Kidney epithelial cell (primary cell): ENCODE results near the gene APOD. TPM values are rescaled to one million over a fixed set of nuclear protein-coding genes. Genes with fewer than 3 reads are reported as not detected.

ENCODE experiments used
- DNase-seq: peaks from one replicate; pipeline ENCODE4 v3.0.0-alpha.2; 2010; ENCODE audit warnings: low read depth
- H3K27me3 ChIP-seq: 2 replicates; pipeline ENCODE4 v1.6.0; 2011; ENCODE audit warnings: low read length; ENCODE audit not compliant: control insufficient read depth, insufficient read depth
- H3K36me3 ChIP-seq: 2 replicates; pipeline ENCODE4 v1.5.1; 2011; ENCODE audit warnings: low read length; ENCODE audit not compliant: control insufficient read depth, insufficient read depth
- H3K4me3 ChIP-seq: 2 replicates; pipeline ENCODE4 v1.5.1; 2011; ENCODE audit warnings: low read depth, mild to moderate bottlenecking, control low read depth, low read length
- CTCF ChIP-seq: IDR thresholded peaks from 2 replicates; pipeline ENCODE4 v1.5.1; 2011; ENCODE audit warnings: mild to moderate bottlenecking, moderate library complexity, low read length, control low read depth, inconsistent platforms; ENCODE audit not compliant: insufficient read depth, poor library complexity, severe bottlenecking
- total RNA-seq: library from RNA; depleted of rRNA; stranded (reverse); fragments of >200 nt; gene quantifications from 2 replicates; pipeline ENCODE4 v1.2.3, GENCODE V29; 2015

Gene APOD
- total RNA-seq, 1 donor from 2014 or later, result not detected

- DNase-seq, result no peak
- TF ChIP-seq CTCF, result no peak
- H3K27me3 ChIP-seq, result no peaks in the 10 kb centered on the region
- no peak overlapping the region for H3K4me3 ChIP-seq
- H3K36me3 ChIP-seq, result no peaks in the 10 kb centered on the region
These were observed 35.7 kb downstream of the APOD start for GRCh38 chr3:195548006-195548405.

DNA sequence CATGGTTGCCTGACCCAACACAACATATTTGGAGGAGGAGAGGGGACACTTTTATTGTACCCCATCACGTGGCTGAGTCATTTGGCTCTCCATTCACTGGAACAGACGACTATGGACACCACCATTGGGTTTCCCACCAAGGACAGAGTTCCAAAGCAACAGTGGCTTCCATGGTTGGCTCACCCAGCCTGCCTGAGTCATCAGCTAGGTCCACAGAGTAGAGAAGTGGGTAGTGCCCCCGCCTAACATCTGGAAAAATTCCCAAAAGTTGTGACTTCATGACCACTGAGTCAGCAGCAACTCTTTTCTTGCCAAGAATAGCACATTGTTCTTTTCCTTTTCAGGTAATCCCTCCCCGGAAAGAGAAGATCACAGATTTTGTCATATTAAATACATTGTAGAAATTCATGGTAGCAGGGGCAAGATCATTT, 37.6 kb downstream of the APOD start:
- Histone ChIP-seq H3K27me3 (no peaks in the 10 kb centered on the region), H3K36me3 (no peaks in the 10 kb centered on the region), H3K4me3 (no peak overlapping the region)
- no peak for TF ChIP-seq CTCF
- DNase-seq, result peak; percentile 86

GRCh38 chr3:195544634-195545033, 39.1 kb downstream of the APOD start:
- no peaks in the 10 kb centered on the region for H3K36me3 ChIP-seq
- no peak for DNase-seq
- H3K4me3 ChIP-seq, result no peak overlapping the region
- no peak for TF ChIP-seq CTCF
- no peaks in the 10 kb centered on the region for H3K27me3 ChIP-seq

DNA sequence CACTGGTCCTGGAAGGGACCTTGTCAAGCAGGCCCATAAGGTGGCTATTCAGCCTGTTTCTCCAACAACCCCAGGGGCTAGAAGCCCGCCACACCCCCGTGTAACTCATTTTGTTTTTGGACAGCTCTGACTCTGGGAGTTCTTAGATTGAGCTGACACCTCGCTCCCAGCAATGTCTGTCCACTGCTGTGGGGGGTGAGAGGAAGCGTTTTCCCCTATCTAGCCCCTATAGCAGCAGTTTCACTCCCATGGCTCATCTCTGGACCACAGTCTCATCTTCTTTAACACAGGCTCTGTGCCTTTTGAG, 39.6 kb downstream of the APOD start:
- no peak for DNase-seq
- Histone ChIP-seq H3K4me3 (no peak overlapping the region), H3K36me3 (no peaks in the 10 kb centered on the region), H3K27me3 (no peaks in the 10 kb centered on the region)
- no peak for TF ChIP-seq CTCF

GRCh38 chr3:195543500-195544229, 40.1 kb downstream of the APOD start:
- H3K36me3 ChIP-seq, result no peaks in the 10 kb centered on the region
- no peak for DNase-seq
- no peak for TF ChIP-seq CTCF

More at GRCh38 chr3:195543500-195544229, 40.1 kb downstream of the APOD start:
- H3K4me3 ChIP-seq, result peak overlapping the region; percentile 63
- H3K27me3 ChIP-seq, result no peaks in the 10 kb centered on the region
